ENCODE data around the gene GIN1.

DNA sequence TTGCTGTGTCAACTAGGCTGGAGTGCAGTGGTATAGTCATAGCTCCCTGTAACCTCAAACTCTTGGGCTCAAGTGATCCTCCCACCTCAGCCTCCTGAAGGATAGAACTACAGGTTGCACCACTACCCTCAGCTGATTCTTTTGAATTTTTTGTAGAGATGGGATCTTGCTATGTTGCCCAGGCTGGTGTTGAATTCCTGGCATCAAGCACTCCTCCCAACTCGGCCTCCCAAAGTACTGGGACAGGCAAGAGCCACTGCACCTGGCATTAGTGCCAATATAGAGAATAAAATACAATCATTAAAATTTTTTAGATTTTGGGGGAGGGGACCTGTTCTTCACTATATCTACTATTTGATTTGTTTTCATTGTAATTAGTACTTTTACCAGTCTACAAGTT lies 15.5 kb upstream of the GIN1 start:
- TF ChIP-seq, protein P1, sequence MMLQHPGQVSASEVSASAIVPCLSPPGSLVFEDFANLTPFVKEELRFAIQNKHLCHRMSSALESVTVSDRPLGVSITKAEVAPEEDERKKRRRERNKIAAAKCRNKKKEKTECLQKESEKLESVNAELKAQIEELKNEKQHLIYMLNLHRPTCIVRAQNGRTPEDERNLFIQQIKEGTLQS (CRISPR knock-in tag; conservative IDR thresholded peaks at IDR 0.05) = no peak
- TF ChIP-seq, protein P2, sequence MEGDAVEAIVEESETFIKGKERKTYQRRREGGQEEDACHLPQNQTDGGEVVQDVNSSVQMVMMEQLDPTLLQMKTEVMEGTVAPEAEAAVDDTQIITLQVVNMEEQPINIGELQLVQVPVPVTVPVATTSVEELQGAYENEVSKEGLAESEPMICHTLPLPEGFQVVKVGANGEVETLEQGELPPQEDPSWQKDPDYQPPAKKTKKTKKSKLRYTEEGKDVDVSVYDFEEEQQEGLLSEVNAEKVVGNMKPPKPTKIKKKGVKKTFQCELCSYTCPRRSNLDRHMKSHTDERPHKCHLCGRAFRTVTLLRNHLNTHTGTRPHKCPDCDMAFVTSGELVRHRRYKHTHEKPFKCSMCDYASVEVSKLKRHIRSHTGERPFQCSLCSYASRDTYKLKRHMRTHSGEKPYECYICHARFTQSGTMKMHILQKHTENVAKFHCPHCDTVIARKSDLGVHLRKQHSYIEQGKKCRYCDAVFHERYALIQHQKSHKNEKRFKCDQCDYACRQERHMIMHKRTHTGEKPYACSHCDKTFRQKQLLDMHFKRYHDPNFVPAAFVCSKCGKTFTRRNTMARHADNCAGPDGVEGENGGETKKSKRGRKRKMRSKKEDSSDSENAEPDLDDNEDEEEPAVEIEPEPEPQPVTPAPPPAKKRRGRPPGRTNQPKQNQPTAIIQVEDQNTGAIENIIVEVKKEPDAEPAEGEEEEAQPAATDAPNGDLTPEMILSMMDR (IDR thresholded peaks at IDR 0.05) = no peak
- TF ChIP-seq SMAD3 (CRISPR knock-in tag; IDR thresholded peaks at IDR 0.05; ENCODE audit: borderline replicate concordance) (no peak), CREM (CRISPR knock-in tag; IDR thresholded peaks at IDR 0.05) (no peak), ZNF138 (CRISPR knock-in tag; conservative IDR thresholded peaks at IDR 0.05) (no peak)
- TF ChIP-seq, protein P3, sequence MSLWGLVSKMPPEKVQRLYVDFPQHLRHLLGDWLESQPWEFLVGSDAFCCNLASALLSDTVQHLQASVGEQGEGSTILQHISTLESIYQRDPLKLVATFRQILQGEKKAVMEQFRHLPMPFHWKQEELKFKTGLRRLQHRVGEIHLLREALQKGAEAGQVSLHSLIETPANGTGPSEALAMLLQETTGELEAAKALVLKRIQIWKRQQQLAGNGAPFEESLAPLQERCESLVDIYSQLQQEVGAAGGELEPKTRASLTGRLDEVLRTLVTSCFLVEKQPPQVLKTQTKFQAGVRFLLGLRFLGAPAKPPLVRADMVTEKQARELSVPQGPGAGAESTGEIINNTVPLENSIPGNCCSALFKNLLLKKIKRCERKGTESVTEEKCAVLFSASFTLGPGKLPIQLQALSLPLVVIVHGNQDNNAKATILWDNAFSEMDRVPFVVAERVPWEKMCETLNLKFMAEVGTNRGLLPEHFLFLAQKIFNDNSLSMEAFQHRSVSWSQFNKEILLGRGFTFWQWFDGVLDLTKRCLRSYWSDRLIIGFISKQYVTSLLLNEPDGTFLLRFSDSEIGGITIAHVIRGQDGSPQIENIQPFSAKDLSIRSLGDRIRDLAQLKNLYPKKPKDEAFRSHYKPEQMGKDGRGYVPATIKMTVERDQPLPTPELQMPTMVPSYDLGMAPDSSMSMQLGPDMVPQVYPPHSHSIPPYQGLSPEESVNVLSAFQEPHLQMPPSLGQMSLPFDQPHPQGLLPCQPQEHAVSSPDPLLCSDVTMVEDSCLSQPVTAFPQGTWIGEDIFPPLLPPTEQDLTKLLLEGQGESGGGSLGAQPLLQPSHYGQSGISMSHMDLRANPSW (CRISPR knock-in tag; conservative IDR thresholded peaks at IDR 0.05; ENCODE audit: low read depth) = no peak
- TF ChIP-seq, protein P4, sequence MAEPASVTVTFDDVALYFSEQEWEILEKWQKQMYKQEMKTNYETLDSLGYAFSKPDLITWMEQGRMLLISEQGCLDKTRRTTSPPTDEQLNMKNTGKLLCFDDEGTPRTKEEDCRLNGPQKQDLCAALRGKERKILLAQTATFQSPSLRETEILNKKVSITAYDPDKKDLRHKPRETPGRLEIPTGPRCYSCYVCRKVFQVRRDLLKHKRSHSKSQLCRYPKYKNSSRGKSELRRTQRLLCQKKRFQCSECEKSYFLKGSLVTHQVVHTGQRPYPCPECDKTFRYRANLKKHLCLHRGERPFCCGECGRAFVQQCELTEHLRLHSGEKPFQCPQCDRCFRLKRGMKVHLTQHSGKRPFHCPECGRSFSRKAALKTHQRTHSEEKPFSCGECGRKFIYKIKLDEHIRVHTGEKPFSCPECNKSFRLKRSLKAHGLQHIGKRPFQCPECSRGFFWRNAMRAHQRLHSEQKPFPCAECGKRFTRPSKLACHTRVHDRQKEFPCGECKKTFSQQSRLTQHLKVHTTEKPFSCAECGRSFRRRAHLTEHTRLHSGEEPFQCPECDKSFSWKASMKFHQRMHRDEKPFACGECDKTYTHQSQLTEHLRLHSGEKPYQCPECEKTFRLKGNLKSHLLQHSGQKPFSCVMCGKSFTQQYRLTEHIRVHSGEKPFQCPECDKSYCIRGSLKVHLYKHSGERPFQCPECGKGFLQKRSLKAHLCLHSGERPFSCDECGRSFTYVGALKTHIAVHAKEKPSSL (CRISPR knock-in tag; conservative IDR thresholded peaks at IDR 0.05) = no peak
- TF ChIP-seq, protein P5, sequence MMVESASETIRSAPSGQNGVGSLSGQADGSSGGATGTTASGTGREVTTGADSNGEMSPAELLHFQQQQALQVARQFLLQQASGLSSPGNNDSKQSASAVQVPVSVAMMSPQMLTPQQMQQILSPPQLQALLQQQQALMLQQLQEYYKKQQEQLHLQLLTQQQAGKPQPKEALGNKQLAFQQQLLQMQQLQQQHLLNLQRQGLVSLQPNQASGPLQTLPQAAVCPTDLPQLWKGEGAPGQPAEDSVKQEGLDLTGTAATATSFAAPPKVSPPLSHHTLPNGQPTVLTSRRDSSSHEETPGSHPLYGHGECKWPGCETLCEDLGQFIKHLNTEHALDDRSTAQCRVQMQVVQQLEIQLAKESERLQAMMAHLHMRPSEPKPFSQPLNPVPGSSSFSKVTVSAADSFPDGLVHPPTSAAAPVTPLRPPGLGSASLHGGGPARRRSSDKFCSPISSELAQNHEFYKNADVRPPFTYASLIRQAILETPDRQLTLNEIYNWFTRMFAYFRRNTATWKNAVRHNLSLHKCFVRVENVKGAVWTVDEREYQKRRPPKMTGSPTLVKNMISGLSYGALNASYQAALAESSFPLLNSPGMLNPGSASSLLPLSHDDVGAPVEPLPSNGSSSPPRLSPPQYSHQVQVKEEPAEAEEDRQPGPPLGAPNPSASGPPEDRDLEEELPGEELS (CRISPR knock-in tag; IDR thresholded peaks at IDR 0.05) = no peak
- TF ChIP-seq, protein P6, sequence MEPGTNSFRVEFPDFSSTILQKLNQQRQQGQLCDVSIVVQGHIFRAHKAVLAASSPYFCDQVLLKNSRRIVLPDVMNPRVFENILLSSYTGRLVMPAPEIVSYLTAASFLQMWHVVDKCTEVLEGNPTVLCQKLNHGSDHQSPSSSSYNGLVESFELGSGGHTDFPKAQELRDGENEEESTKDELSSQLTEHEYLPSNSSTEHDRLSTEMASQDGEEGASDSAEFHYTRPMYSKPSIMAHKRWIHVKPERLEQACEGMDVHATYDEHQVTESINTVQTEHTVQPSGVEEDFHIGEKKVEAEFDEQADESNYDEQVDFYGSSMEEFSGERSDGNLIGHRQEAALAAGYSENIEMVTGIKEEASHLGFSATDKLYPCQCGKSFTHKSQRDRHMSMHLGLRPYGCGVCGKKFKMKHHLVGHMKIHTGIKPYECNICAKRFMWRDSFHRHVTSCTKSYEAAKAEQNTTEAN (CRISPR knock-in tag; IDR thresholded peaks at IDR 0.05) = no peak
